ENCODE measurements around the gene NAGLU.

GRCh38 chr17:42541041-42541833 lies 5.2 kb downstream of the NAGLU start:
- TF ChIP-seq CTCF (IDR thresholded peaks at IDR 0.05) (no peak), POLR2A (IDR thresholded peaks at IDR 0.05) (no peak), POLR2AphosphoS5 (IDR thresholded peaks at IDR 0.05) (no peak)

Measured in prostate gland (tissue), 2 donors.